NK-92 (cell line): ENCODE measurements around the gene PCID2.

Experiments used
- DNase-seq: peaks from one replicate; lab custom pipeline; 2025; ENCODE audit not compliant: unreplicated experiment; lab: John Stamatoyannopoulos, UW

The PCID2 gene

DNA sequence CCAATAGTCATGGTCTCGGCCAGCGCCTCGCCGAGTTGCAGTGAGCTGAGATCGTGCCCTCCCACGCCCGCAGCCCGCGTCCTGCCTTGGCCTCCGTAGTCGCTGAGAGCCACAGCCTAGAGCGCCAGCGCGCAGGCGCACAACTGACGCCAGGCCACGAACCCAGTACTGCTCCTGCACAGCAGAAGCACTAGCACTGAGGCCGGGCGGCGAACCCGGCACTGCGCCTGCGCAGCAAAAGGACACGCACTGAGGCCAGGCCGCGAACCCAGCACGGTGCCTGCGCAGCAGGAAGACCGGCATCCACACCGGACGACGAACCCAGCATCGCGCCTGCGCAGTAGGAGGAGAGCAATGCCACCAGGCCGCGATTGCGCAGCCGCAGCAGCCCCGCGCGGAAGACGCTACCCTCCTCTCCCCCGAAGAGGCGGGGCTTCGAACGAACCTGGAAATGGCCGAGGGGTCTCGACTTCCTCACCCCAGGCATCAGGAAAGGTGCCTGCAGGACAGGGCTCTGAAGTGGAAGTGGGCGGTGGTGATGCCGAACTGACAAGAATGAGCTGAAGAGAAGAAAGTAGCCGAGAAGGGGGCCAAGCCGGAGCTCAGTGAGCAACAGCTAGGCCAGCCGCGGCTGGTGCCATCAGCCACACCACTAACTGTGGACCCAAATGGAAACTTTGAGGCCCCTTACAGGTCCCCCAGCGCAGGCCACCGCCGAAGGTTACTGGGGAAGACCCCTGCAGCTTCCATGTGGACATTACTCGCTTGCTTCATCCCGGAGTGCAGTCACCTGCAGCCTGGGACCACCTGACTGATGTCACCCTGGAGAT, 78.3 kb downstream of the PCID2 start:
- DNase-seq, result no peak

DNA sequence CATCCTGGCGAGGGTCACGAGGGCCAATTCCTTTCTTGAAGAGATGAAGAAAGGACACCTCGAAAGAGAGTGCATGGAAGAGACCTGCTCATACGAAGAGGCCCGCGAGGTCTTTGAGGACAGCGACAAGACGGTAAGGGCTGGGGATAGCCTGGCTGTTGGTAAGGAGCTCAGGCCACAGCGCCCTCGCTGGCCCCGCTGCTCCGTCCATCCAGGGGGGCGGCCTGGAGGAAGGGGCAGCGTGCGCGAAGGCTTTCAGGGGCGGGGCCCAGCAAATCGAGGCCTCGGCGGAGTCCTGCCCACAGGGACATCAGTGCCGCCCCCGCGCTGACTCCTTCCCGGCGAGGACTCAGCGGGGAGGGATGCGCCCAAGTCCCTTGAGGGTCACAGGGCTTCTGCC, 79.0 kb downstream of the PCID2 start:
- DNase-seq, result no peak
